ENCODE measurements around the gene FARSA. TPM values are rescaled to one million over a fixed set of nuclear protein-coding genes. Genes with fewer than 3 reads are reported as not detected.
"Not testable (repeated sequence)": the region's sequence is repeated elsewhere in the genome, so short reads cannot be mapped to it uniquely, and the experiment has no call there.

The FARSA gene
- polyA plus RNA-seq, 4 donors: 32.4 to 74.4 (median 48.9) TPM

- peaks cover 0 to 12% (median 0%) of the 10 kb centered on the region in 3 donors for H3K27me3 ChIP-seq (ENCODE audit: control insufficient read depth in 3 of 3, insufficient read depth in 3 of 3, low read length in 3 of 3)
- DNase-seq (no peak), FAIRE-seq (no peak)
- 6 to 8% (median 6%) methylated on average over 25 to 26 of the region's 26 CpGs for WGBS, 3 donors
- H3K36me3 ChIP-seq (ENCODE audit: control insufficient read depth in 3 of 3, insufficient read depth in 2 of 3, low read depth in 1 of 3, low read length in 3 of 3): peaks cover 0 to 28% (median 0%) of the 10 kb centered on the region in 3 donors
- H3K9me3 ChIP-seq (ENCODE audit: control insufficient read depth in 2 of 2, insufficient read depth in 1 of 2, low read depth in 1 of 2, low read length in 1 of 2): no peaks in the 10 kb centered on the region
- H3K27ac ChIP-seq (ENCODE audit: low read depth in 1 of 3, low read length in 2 of 3): peak overlapping the region in 1 of 3 donors; percentile 86
- peak overlapping the region; percentile 72 to 89 (median 77) for H3K4me3 ChIP-seq (ENCODE audit: low read depth in 1 of 3, low read length in 3 of 3)
- H3K4me1 ChIP-seq (ENCODE audit: control insufficient read depth in 3 of 3, insufficient read depth in 2 of 3, low read depth in 1 of 3, low read length in 2 of 3): peaks cover 0 to 5% (median 3%) of the 10 kb centered on the region in 3 donors
Measured at GRCh38 chr19:12891553-12892021, 41.9 kb downstream of the FARSA start.

- peak; percentile 75 for FAIRE-seq
- peak within 1 kb of the TSS; percentile 72 to 89 (median 77) for H3K4me3 ChIP-seq (ENCODE audit: low read depth in 1 of 3, low read length in 3 of 3)
- H3K9me3 ChIP-seq (ENCODE audit: control insufficient read depth in 2 of 2, insufficient read depth in 1 of 2, low read depth in 1 of 2, low read length in 1 of 2): no peaks in the 10 kb centered on the region
- peaks cover 0 to 18% (median 0%) of the 10 kb centered on the region in 3 donors for H3K27me3 ChIP-seq (ENCODE audit: control insufficient read depth in 3 of 3, insufficient read depth in 3 of 3, low read length in 3 of 3)
- H3K36me3 ChIP-seq (ENCODE audit: control insufficient read depth in 3 of 3, insufficient read depth in 2 of 3, low read depth in 1 of 3, low read length in 3 of 3): peaks cover 0 to 22% (median 0%) of the 10 kb centered on the region in 3 donors
- H3K4me1 ChIP-seq (ENCODE audit: control insufficient read depth in 3 of 3, insufficient read depth in 2 of 3, low read depth in 1 of 3, low read length in 2 of 3): peaks cover 0 to 6% (median 3%) of the 10 kb centered on the region in 3 donors
- DNase-seq: peak; percentile 98 to 100
- 0 to 1% (median 0%) methylated on average over 49 of the region's 49 CpGs for WGBS, 3 donors
- peak within 1 kb of the TSS in 2 of 3 donors; percentile 56 to 86 for H3K27ac ChIP-seq (ENCODE audit: low read depth in 1 of 3, low read length in 2 of 3)
Measured at GRCh38 chr19:12890787-12891552, 42.5 kb downstream of the FARSA start, which contains the start of gene GCDH. Gene GCDH (plus strand): TSS chr19:12891160. CDS start chr19:12891305, 145 bp downstream.

GRCh38 chr19:12890299-12890786 is 43.2 kb downstream of the FARSA start:
- peak overlapping the region in 1 of 3 donors; percentile 89 for H3K4me3 ChIP-seq (ENCODE audit: low read depth in 1 of 3, low read length in 3 of 3)
- peaks cover 0 to 19% (median 0%) of the 10 kb centered on the region in 3 donors for H3K36me3 ChIP-seq (ENCODE audit: control insufficient read depth in 3 of 3, insufficient read depth in 2 of 3, low read depth in 1 of 3, low read length in 3 of 3)
- H3K27me3 ChIP-seq (ENCODE audit: control insufficient read depth in 3 of 3, insufficient read depth in 3 of 3, low read length in 3 of 3): peaks cover 0 to 22% (median 0%) of the 10 kb centered on the region in 3 donors
- FAIRE-seq; H3K4me1 ChIP-seq (ENCODE audit: control insufficient read depth in 3 of 3, insufficient read depth in 2 of 3, low read depth in 1 of 3, low read length in 2 of 3); DNase-seq; H3K9me3 ChIP-seq (ENCODE audit: control insufficient read depth in 2 of 2, insufficient read depth in 1 of 2, low read depth in 1 of 2, low read length in 1 of 2): not testable (repeated sequence)
- 26 to 37% (median 30%) methylated on average over 10 of the region's 10 CpGs for WGBS, 3 donors
- H3K27ac ChIP-seq (ENCODE audit: low read depth in 1 of 3, low read length in 2 of 3): peak overlapping the region in 1 of 3 donors; percentile 83

GRCh38 chr19:12888006-12888603 is 45.4 kb downstream of the FARSA start:
- Histone ChIP-seq H3K4me3 (ENCODE audit: low read depth in 1 of 3, low read length in 3 of 3) (no peak overlapping the region), H3K36me3 (ENCODE audit: control insufficient read depth in 3 of 3, insufficient read depth in 2 of 3, low read depth in 1 of 3, low read length in 3 of 3) (peaks cover 0 to under 1% (median 0%) of the 10 kb centered on the region in 3 donors), H3K4me1 (ENCODE audit: control insufficient read depth in 3 of 3, insufficient read depth in 2 of 3, low read depth in 1 of 3, low read length in 2 of 3) (peaks cover 0 to 16% (median 3%) of the 10 kb centered on the region in 3 donors), H3K27ac (ENCODE audit: low read depth in 1 of 3, low read length in 2 of 3) (no peak overlapping the region), H3K27me3 (ENCODE audit: control insufficient read depth in 3 of 3, insufficient read depth in 3 of 3, low read length in 3 of 3) (peaks cover 0 to 43% (median 4%) of the 10 kb centered on the region in 3 donors), H3K9me3 (ENCODE audit: control insufficient read depth in 2 of 2, insufficient read depth in 1 of 2, low read depth in 1 of 2, low read length in 1 of 2) (peaks cover 0 to 21% of the 10 kb centered on the region in 2 donors)
- no peak for DNase-seq
- FAIRE-seq: no peak
- WGBS, 3 donors: 67 to 75% (median 71%) methylated on average over 5 of the region's 5 CpGs

- H3K36me3 ChIP-seq (ENCODE audit: control insufficient read depth in 3 of 3, insufficient read depth in 2 of 3, low read depth in 1 of 3, low read length in 3 of 3): no peaks in the 10 kb centered on the region
- H3K9me3 ChIP-seq (ENCODE audit: control insufficient read depth in 2 of 2, insufficient read depth in 1 of 2, low read depth in 1 of 2, low read length in 1 of 2): peaks cover 0 to 28% of the 10 kb centered on the region in 2 donors
- DNase-seq: no peak
- WGBS, 3 donors: 58 to 75% (median 68%) methylated on average over 17 of the region's 17 CpGs
- FAIRE-seq: no peak
- peaks cover 0 to 46% (median 4%) of the 10 kb centered on the region in 3 donors for H3K27me3 ChIP-seq (ENCODE audit: control insufficient read depth in 3 of 3, insufficient read depth in 3 of 3, low read length in 3 of 3)
- H3K27ac ChIP-seq (ENCODE audit: low read depth in 1 of 3, low read length in 2 of 3): peak within 1 kb of the TSS in 1 of 3 donors; percentile 59
- peaks cover 0 to 16% (median 3%) of the 10 kb centered on the region in 3 donors for H3K4me1 ChIP-seq (ENCODE audit: control insufficient read depth in 3 of 3, insufficient read depth in 2 of 3, low read depth in 1 of 3, low read length in 2 of 3)
- H3K4me3 ChIP-seq (ENCODE audit: low read depth in 1 of 3, low read length in 3 of 3): peak within 1 kb of the TSS in 1 of 3 donors; percentile 54
Measured at GRCh38 chr19:12886969-12887747, 46.4 kb downstream of the FARSA start, which contains the start of gene KLF1. Gene KLF1 (minus strand): TSS chr19:12887201. CDS start chr19:12887140, 61 bp downstream.

- Histone ChIP-seq H3K9me3 (ENCODE audit: control insufficient read depth in 2 of 2, insufficient read depth in 1 of 2, low read depth in 1 of 2, low read length in 1 of 2) (peaks cover 0 to 32% of the 10 kb centered on the region in 2 donors), H3K27me3 (ENCODE audit: control insufficient read depth in 3 of 3, insufficient read depth in 3 of 3, low read length in 3 of 3) (peaks cover 0 to 50% (median 4%) of the 10 kb centered on the region in 3 donors), H3K4me3 (ENCODE audit: low read depth in 1 of 3, low read length in 3 of 3) (no peak overlapping the region), H3K36me3 (ENCODE audit: control insufficient read depth in 3 of 3, insufficient read depth in 2 of 3, low read depth in 1 of 3, low read length in 3 of 3) (no peaks in the 10 kb centered on the region), H3K4me1 (ENCODE audit: control insufficient read depth in 3 of 3, insufficient read depth in 2 of 3, low read depth in 1 of 3, low read length in 2 of 3) (peaks cover 0 to 16% (median 0%) of the 10 kb centered on the region in 3 donors), H3K27ac (ENCODE audit: low read depth in 1 of 3, low read length in 2 of 3) (no peak overlapping the region)
- 63 to 76% (median 64%) methylated on average over 5 of the region's 5 CpGs for WGBS, 3 donors
- no peak for FAIRE-seq
- no peak for DNase-seq
Measured at GRCh38 chr19:12886651-12886968, 46.9 kb downstream of the FARSA start.

GRCh38 chr19:12885749-12886650 is 47.5 kb downstream of the FARSA start:
- Histone ChIP-seq H3K9me3 (ENCODE audit: control insufficient read depth in 2 of 2, insufficient read depth in 1 of 2, low read depth in 1 of 2, low read length in 1 of 2) (peaks cover 0 to 32% of the 10 kb centered on the region in 2 donors), H3K4me1 (ENCODE audit: control insufficient read depth in 3 of 3, insufficient read depth in 2 of 3, low read depth in 1 of 3, low read length in 2 of 3) (peaks cover 0 to 17% (median 0%) of the 10 kb centered on the region in 3 donors), H3K36me3 (ENCODE audit: control insufficient read depth in 3 of 3, insufficient read depth in 2 of 3, low read depth in 1 of 3, low read length in 3 of 3) (no peaks in the 10 kb centered on the region), H3K27ac (ENCODE audit: low read depth in 1 of 3, low read length in 2 of 3) (peak overlapping the region in 1 of 3 donors; percentile 59), H3K27me3 (ENCODE audit: control insufficient read depth in 3 of 3, insufficient read depth in 3 of 3, low read length in 3 of 3) (peaks cover 0 to 56% (median 4%) of the 10 kb centered on the region in 3 donors), H3K4me3 (ENCODE audit: low read depth in 1 of 3, low read length in 3 of 3) (peak overlapping the region in 2 of 3 donors; percentile 30 to 54)
- WGBS, 3 donors: 5 to 11% (median 7%) methylated on average over 41 to 53 of the region's 53 CpGs
- FAIRE-seq: no peak
- peak in 1 of 2 donors; percentile 39 for DNase-seq

Measured in small intestine (tissue), 7 donors.